Esophagus mucosa (tissue), 1 donor: ENCODE data around the gene RAB1B. TPM values are rescaled to one million over a fixed set of nuclear protein-coding genes. Genes with fewer than 3 reads are reported as not detected.
A peak's percentile ranks its signal among the peaks of the same experiment; 100 is the strongest.
"Not testable (repeated sequence)": the region's sequence is repeated elsewhere in the genome, so short reads cannot be mapped to it uniquely, and the experiment has no call there.

Source experiments
- ATAC-seq: fragments of 200-7000 bp; cut with Tn5 transposase; one replicate; pipeline ENCODE4 v1.9.1; 2020
- total RNA-seq: library from RNA; stranded (reverse); gene quantifications from one replicate; pipeline ENCODE4 v1.2.4, GENCODE V29; 2023
- donor health status: DM: yes; HTN: yes; CAD: no.

RAB1B gene
- total RNA-seq, 1 donor from 2014 or later, result 145 TPM

DNA sequence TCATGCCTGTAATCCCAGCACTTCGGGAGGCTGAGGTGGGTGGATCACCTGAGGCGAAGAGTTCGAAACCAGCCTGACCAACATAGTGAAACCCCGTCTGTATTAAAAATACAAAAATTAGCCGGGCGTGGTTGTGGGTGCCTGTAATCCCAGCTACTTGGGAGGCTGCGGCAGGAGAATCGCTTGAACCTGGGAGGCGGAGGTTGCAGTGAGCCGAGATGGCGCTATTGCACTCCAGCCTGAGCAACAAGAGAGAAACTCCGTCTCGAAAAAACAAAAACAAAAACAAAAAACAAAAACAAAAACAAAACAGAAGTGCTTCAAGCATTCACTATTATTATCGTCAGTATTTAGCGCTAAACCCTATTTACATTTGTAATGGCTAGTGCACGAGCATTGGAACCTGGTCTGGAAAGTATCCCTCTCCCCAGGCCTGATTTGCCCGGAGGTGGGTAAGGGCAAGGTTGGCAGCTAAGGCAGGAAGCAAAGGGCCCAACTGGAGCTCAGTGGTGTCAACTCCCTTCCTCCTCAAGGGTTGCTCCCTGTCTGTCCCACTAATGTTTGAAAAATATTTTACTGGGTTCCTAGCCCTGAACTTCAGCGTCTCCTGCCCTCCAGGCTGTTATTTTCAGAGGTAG, 42.5 kb downstream of the RAB1B start:
- ATAC-seq, result not testable (repeated sequence)

DNA sequence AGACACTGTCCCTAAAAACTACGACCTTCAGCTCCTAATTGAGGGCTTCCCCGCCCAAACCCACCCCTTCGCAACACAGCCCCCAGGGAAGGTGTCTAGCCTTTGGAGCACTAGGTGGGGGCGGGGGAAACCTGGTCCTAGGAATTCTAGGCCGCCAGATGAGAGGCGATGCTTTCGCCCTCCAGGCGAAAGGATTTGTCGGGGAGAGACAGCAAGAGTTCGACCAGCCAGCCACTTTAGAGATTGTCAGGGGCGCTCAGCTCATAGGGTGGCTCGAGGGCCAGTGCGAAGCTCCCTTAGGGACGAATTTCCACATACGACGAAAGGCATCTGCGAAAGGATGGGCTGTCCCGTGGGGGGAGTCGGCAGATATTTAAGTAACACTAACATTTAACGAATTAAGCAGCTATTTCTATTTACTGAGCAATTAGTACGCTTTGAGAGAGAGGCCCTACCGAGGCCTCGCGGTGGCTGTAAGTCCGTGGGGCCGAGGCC, 43.1 kb downstream of the RAB1B start:
- no peak for ATAC-seq

DNA sequence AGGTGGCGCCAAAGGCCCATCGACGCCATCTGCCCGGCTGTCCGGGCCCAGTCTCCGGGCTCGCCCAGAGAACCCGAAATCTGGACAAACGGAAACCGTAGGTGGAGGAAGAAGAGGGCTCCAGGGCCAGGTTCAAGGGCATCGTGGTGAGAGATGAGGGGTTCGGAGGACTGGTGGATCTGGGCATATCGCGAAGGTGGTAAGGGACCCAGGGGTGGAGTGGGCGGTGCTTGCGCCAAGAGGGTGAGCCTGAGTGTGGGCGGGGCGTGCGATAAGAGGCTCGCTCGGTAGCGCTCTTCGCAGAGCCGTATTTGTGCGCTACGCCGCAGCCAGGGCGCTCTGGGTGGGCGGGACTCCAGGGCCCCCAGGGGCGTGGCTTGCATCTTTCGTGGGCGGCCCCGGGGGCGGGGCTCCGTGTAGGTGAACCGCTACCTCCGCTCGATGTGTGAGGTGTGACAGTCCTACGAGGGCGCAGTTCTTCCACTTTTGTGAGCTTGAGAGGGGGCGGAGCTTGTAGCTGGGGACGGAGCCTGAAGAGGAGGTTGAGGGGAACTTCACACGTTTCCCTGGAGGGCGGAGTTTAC, 43.6 kb downstream of the RAB1B start:
- ATAC-seq, result peak; percentile 74

DNA sequence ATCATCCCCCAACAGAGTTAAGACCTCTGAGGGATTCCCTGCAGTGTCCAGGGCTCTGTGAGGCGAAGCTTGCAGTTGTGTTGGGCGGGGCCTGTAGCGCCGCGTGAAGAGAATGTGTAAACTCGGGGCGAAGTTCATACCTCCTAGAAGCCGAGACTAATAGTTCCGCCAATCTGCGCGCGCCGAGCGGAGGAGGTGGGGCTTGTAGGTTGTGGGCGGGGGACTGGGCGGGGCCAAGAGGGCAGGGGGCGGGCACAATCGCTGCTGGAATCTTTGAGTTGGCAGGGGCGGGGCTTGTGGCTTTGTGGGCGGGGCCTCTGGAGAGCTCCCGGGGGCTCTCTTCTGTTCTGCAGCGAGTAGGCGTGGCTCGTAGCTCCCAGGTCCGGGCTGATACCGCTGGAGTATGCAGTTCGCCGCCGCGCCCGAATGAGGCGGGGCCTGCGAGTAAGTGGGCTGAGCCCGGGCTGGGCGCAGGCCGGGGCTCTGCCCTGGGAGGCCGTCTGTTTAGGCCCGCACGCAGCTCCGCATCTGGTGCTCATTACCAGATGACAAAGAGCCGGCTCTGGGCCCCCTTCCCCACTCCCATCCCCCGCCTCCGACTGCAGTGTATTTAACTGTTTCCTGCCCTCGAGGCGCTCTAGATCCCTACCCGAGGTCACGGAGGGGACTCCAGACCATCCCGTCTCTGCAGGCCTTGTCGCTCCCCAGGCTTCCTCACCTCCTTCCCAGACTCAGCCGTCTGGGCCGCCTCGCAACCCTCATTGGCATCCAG, 44.3 kb downstream of the RAB1B start:
- peak; percentile 87 for ATAC-seq

DNA sequence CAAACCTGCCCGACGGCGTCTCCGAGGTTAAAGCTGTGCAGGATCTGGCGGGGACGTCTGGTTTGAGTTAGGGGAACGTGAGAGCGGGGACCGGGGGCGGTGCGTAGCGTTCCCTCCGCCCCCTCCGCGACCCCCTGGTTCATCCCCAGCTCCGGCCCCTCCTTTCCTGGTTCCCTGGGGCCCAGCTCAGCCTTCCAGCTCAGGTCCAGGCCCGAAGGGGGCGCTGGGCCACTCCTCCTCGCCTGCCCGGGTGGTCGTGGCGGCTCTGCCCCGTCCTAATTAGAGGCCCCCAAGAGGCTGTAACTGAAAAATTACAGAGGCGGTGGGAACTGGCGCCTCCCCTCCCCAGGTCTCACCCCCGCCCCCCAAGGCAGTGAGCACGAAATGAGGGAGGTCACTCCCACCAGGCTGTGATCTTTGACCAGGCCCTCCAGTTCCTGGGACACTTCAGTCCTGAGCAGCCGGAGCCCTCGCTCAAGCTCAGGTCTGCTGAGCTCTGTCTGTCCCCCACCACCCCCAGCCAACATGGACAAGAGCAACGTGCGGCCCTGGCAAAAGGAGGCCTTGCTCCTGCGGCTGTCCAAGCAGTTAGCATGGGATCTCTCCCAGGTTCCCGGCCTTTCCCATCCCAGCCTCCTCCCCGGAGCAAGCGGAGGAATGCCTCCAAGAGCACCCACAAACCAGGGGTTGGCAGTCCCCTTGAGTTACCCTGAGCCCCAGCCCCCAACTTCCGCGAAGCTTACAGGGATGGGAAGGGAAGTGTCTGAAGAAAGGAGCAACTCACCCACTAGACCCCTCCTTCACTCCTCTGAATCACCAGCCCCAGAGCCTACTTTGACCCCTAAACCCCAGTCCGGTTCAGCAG, 45.1 kb downstream of the RAB1B start:
- ATAC-seq, result no peak

DNA sequence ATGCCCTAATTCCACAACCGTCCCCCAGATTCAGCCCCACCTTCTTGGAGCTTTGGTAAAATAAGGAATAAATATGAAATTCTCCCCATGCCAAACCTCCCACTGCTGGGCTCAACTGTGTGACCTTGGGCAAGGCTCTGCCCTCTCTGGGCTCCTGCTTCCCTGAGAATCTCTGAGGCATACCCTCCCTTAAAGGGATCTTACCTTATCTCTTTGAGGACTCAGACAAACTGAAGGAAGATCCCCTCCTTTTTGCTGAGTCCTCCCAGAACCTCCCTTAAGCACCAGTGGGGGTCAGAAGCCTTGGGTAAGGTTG, 45.7 kb downstream of the RAB1B start:
- ATAC-seq, result no peak

DNA sequence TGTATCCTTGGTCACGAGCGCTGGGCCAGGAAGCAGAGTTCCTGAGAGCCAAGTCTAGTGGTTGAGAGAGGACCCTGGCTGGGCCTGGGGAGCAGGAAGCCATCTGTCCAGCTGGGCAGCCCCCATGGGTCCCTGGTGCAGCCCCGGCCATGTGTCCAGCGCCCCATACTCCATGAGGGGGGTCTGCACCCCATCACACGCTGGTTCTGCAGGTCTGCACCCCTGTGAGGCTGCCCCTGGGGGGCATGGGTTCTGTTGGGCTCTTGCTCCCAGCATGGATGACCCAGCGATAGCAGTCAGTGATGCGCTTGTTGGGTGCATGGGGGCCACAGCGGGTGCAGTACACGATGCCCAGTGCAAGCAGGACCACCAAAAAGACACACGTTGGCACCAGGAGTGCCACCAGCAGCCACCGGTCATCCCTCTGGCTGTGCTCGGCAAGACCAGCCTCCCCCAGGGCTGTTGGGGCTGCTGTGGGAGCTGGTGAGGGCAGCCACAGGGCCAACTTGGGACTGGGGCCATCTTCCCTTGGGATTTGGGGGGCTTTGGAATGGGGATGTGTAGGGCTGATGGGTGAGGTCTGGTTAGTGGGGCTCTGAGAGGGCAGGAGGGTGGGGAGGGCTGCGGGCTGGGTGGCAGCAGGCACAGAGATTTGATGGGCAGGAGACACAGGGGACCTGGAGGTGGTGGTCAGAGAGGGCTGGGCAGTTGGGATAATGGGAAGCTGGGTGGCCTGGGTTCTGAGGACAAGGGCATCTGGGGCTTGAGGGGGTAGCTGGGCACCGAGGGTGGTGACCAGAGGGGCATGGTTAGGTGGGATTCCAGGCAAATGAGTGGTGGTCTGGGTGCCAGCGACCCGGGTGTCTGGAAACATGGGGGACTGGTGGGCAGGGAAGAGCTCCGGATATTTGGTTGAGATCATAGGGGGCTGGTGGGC, 46.4 kb downstream of the RAB1B start:
- no peak for ATAC-seq

DNA sequence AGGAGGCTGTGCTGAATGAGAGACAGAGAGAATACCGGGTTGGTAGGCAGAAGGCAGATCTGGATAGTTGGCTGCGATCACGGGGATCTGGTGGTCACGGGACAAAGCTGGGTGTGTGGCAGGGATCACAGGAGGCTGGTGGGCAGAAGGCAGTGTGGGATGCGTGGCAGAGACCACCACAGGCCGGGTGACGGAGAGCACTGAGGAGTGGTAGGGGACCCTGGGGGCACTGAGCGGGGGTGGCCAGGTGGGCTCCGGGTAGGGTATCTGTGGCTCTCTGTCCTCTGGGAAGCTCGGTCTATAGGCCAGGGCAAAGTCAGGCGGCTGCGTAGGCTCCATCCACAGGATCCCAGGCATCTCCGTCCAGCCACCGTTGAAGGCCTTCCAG, 47.1 kb downstream of the RAB1B start:
- no peak for ATAC-seq

DNA sequence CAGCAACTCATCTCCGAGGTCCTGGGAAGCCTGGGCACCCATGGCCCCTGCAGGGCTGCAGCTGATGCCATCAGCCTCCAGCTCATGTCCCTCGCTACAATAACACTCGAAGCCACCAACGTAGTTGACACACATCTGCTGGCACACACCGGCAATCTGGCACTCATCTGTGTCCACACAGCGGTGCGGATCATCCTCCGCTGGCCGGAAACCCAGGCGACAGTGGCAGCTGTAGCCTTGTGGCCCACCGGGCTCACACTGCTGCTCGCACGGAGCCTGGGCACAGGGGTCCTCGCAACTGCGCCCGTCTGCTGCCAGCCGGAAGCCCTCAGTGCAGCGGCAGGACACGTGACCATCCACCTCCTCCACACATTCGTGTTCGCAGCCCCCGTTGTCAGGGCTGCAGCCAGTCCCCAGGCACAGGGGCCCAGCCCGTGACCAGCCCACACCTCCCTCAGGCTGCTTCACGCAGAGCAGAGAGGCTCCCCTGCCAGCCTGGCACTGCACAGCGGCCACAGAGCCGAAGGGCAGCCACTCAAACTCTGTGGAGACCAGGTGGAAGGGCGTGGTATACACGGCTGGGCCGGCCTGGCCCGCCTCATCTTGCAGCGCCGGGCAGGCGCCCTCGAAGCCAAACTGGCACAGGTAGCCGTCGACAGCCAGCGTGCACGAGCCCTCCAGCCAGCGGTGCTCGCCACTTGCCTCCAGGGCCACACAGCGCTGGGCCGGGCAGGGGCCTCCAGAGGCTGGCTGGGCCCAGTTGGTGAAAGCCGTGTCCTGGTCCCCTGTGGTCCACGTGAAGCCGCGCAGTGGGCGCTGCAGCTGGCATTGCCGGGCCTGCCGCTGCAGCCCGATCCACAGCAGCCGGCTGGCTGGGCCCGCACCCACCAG, 47.7 kb downstream of the RAB1B start:
- ATAC-seq, result no peak

DNA sequence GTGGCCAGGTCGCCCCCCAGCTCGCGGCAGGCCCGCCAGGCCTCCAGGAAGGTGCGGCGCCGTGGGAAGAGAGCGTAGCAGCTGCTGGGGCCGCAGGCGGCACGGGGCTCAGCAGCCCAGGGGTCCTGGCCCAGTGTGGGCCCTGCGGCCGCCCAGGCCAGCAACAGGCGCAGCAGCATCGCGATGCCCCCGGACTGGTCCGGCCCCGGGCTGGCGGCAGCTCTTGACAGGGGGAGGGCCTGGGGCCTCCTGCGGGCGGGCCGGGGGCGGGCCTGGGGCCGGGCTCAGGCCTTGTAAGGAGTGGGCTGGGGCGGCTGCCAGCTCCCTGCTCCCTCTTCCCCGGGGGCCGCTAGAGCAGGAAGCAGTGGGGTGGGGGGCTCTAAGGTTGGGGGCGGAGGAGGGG, 48.4 kb downstream of the RAB1B start, which contains the start of gene CD248:
TSS of gene CD248 (minus strand) at position 196 of the 403 bp plus-strand sequence. CDS start at position 179, 17 bp downstream.
- ATAC-seq, result no peak

DNA sequence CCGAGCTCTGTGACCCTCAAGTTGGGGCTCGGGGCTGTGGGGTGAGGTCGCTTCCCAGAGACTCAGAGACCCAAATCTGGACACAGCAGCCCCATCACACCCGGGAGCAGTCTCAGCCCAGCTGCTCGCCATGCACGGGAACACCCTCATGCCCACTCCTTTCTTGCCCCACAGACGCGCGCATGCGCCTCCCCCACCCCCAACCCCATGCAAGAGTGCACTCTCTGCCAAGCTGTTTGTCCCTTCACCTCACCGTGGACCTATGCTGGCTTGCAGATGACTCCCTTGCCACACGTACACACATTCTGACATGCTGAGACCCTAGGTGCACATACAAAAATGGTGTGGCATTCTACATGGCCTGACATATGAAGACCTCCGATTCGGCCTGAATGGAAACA, 48.9 kb downstream of the RAB1B start:
- no peak for ATAC-seq

DNA sequence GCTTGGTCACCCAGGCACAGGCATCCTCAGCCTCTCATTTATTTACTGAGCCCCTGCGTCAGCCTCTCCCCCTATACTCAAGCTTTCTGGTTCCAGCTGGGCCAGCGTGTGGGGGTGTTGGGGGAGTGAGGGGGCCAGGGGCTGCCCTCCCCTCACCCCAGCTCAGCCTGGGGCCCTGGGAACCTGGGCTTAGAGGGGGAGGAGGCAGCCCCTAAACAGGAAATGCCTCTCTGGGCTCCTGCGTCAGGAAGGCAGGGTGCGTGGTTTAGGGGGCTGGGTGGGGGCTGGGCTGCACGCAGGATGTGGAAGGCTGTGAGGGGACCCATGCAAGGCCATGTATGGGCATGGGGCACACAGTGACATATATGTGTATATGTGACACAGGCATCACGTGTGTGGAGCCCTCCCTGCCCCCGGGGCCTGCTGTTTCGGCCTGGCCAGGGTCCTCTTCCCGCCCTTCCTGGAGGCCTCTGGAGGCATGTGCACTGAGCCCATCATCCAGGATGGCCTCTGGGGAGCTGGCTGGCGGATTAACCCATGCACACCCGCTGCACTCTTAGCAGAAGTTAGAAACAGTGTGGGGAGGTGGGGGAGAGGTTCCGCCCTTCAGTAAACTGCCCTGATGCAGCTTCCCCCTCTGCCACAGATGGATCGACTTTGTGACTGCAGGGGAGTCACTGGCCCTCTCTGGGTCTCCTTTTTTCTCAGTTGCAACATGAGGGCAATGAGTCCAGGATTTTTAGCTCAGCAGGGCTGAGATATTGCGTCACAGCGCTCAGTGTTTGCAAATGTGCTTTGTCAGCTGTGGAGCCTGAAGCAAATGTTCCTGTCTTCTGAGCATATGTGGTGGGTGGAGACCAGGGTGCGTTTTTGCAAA, 49.5 kb downstream of the RAB1B start:
- ATAC-seq, result peak; percentile 47

DNA sequence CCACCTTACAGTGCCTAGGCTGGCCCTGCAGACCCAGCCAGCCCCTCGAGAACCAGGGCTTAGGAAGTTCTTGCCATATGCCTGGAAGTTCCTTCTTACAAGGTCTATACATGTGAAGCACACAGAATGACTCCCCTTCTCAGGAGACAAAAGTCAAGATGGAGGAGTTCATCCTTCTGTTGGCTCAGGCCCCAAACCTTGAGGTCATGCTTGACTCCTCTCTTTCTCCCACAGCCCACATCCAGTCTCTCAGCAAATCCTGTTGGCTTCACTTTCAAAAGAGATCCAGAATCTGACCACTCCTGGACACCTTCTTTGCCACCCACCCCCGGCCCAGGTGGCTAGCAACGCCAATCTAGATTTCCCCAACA, 50.1 kb downstream of the RAB1B start:
- no peak for ATAC-seq

DNA sequence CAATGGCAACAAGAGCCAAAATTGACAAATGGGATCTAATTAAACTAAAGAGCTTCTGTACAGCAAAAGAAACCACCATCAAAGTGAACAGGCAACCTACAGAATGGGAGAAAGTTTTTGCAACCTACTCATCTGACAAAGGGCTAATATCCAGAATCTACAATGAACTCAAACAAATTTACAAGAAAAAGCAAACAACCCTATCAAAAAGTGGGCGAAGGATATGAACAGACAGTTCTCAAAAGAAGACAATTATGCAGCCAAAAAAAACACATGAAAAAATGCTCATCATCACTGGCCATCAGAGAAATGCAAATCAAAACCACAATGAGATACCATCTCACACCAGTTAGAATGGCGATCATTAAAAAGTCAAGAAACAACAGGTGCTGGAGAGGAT, 51.9 kb downstream of the RAB1B start:
- ATAC-seq, result not testable (repeated sequence)

DNA sequence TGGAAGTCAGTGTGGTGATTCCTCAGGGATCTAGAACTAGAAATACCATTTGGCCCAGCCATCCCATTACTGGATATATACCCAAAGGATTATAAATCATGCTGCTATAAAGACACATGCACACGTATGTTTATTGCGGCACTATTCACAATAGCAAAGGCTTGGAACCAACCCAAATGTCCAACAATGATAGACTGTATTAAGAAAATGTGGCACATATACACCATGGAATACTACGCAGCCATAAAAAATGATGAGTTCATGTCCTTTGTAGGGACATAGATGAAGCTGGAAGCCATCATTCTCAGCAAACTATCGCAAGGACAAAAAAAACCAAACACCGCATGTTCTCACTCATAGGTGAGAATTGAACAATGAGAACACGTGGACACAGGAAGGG, 52.3 kb downstream of the RAB1B start:
- not testable (repeated sequence) for ATAC-seq

DNA sequence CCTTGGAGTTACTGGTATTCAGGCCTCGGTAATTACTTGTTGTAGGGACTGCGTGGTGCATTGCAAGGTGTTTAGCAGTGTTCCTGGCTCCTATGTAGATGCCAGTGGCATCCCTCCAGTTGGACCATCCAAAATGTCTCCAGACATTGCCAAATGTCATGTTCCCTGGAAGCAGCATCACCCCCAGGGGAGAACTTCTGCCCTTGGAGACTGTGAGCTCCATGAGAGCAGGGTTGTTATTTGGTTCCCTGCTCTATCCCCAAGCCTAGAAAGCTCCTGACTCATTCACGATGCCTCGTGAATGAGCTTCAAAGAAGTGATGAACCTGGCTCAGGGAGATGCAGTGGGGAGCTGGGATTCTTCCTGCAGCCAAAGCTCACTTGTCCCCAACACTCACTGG, 53.2 kb downstream of the RAB1B start:
- ATAC-seq, result no peak

DNA sequence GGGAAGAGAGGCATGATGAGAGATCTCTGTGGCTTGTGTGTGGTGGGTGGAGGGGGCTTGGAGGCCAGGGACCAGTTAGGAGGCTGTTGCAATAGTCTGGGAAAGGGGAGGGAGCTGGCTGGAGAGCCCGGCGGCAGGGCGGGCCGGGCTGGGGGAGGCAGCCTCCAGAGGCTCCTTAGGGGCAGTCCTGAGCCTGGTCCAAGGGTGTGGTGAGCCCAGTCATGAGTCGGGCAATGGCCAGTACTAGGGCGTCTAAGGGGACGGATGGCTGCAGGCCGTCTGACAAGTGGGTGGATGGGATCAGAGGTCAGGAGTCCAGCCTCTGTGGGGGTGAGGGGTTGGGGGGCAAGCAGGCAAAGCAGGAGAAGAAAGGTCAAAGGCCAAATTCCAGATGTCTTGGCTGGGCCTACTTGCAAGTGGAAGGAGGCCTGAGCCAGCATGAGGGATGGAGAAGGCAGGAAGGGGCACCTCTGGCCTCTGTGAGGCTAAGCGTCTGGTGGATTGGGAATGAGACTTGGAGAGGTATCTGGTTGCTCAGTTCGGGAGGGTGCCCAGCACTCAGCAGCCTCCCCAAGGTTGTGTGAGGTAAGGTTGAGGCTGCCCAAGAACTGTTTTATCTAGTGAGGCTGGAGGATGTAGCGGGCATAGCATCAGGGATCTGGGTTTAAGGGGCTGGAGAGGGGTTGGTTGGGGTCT, 54.4 kb downstream of the RAB1B start:
- no peak for ATAC-seq

DNA sequence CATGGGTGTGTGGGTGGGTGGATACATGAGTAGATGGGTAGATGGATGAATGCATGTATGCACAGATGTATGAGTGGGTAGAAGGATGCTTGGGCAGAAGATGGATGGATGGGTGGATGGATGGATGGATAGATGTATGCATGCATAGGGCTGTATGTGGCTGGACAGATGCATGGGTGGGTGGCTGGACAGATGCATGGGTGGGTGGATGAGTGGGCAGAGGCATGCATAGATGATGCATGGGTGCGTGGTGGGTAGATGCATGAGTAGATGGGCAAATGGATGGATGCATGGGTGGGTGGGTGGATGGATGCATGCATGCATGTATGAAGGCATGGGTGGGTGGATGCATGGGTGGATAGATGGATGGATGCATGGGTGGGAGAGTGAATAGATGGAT, 55.2 kb downstream of the RAB1B start:
- no peak for ATAC-seq

DNA sequence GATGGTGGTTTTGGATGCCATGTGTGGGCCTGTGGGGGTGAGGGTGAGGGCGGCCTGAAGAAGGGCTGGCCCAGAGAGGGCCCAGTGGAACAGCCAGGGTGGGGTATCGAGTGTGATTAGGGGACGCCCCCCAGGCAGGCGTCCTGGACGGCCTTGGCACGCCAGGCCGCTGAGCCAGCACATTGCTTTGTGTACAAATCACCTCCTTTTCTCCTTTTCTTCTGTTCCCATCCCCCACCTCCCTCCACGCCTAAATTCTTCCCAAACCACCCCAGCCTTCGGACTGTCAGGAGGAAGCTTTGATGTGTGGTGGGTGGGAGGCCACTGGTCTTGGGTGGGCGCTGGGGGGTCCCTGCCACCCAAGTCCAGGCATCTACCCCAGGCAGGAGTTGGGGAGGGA, 56.2 kb downstream of the RAB1B start:
- ATAC-seq, result no peak
